Renal pelvis (tissue), 4 donors: Measurements from ENCODE around the gene RASGRP1. TPM values are rescaled to one million over a fixed set of nuclear protein-coding genes. Genes with fewer than 3 reads are reported as not detected.

Source experiments
- DNase-seq: peaks from one replicate; pipeline ENCODE4 v3.0.0-alpha.2; 2013
- polyA plus RNA-seq, 3 donors: library from polyadenylated mRNA; unstranded; fragments of 120-200 nt; gene quantifications; one replicate each; pipeline ENCODE4 v1.2.1, GENCODE V29; 2013; ENCODE audit not compliant: insufficient read length in 3 of 3

RASGRP1 gene
- polyA plus RNA-seq, 3 donors, result 10.6 to 16.0 (median 12.2) TPM

GRCh38 chr15:38461066-38461833 lies 103.4 kb downstream of the RASGRP1 start:
- DNase-seq, result no peak

GRCh38 chr15:38460543-38460942 lies 104.1 kb downstream of the RASGRP1 start:
- DNase-seq, result no peak

- DNase-seq, result no peak
These were observed 105.1 kb downstream of the RASGRP1 start for GRCh38 chr15:38459480-38459879.

GRCh38 chr15:38458646-38459045 lies 106.0 kb downstream of the RASGRP1 start:
- no peak for DNase-seq

GRCh38 chr15:38455092-38455491 lies 109.5 kb downstream of the RASGRP1 start:
- no peak for DNase-seq

- peak; percentile 29 for DNase-seq
These were observed 109.9 kb downstream of the RASGRP1 start for GRCh38 chr15:38454696-38455090.

- peak; percentile 92 for DNase-seq
These were observed 110.5 kb downstream of the RASGRP1 start, which contains the start of gene FAM98B for GRCh38 chr15:38453971-38454695. Gene FAM98B (plus strand): TSS chr15:38454127. CDS start chr15:38454162, 35 bp downstream.

- DNase-seq, result no peak
These were observed 123.5 kb downstream of the RASGRP1 start for GRCh38 chr15:38441130-38441519.

GRCh38 chr15:38440353-38441129 lies 124.1 kb downstream of the RASGRP1 start:
- peak; percentile 64 for DNase-seq

Other genes starting within 250 kb of the RASGRP1 start
- gene FAM98B, start 110.7 kb downstream of the RASGRP1 start, polyA plus RNA-seq, result 10 to 100 TPM; 67.3 to 75.6 (median 74.4) TPM